B cell (primary cell): Measurements from ENCODE around the gene SKOR1.

Source experiments
- EZH2 ChIP-seq: IDR thresholded peaks from 2 replicates; pipeline ENCODE4 v1.6.1; 2012; ENCODE audit warnings: borderline replicate concordance, low read depth, mild to moderate bottlenecking, moderate library complexity, low read length; ENCODE audit not compliant: insufficient read depth, poor library complexity, severe bottlenecking
- TF ChIP-seq, protein P1 (sequence below): fragments of 200-600 bp; IDR thresholded peaks from one replicate; pipeline ENCODE4 v1.8.0; 2022; ENCODE audit warnings: antibody characterized with exemption, mild to moderate bottlenecking

DNA sequence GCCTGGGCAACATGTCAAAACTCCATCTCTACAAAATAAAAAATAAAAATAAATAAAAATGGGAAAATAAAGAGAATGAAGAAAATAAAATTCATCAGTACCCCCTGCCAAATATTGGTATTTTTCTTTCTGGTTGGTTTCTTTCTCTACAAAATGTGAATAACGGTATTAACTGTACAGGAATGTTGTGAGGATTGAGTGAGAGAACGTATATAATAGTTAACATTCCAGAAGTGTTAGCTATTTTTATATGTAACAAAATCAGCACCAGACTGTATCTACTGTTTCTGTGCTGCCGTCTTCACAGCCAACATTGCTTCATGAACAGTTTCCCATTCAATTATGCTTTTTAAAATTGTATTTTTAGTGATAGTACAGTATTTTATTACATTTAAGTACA, 40.0 kb downstream of the SKOR1 start:
- TF ChIP-seq, protein P1, sequence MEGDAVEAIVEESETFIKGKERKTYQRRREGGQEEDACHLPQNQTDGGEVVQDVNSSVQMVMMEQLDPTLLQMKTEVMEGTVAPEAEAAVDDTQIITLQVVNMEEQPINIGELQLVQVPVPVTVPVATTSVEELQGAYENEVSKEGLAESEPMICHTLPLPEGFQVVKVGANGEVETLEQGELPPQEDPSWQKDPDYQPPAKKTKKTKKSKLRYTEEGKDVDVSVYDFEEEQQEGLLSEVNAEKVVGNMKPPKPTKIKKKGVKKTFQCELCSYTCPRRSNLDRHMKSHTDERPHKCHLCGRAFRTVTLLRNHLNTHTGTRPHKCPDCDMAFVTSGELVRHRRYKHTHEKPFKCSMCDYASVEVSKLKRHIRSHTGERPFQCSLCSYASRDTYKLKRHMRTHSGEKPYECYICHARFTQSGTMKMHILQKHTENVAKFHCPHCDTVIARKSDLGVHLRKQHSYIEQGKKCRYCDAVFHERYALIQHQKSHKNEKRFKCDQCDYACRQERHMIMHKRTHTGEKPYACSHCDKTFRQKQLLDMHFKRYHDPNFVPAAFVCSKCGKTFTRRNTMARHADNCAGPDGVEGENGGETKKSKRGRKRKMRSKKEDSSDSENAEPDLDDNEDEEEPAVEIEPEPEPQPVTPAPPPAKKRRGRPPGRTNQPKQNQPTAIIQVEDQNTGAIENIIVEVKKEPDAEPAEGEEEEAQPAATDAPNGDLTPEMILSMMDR, result no peak
- TF ChIP-seq EZH2, result no peak
